Measurements from ENCODE around the gene SLC25A4.
"Not testable (repeated sequence)": the region's sequence is repeated elsewhere in the genome, so short reads cannot be mapped to it uniquely, and the experiment has no call there.

SLC25A4 gene

GRCh38 chr4:185186769-185187168, 43.7 kb downstream of the SLC25A4 start:
- no peak for DNase-seq

GRCh38 chr4:185189606-185190305, 46.7 kb downstream of the SLC25A4 start:
- no peak for DNase-seq

GRCh38 chr4:185190306-185190856, 47.3 kb downstream of the SLC25A4 start:
- DNase-seq = no peak

- DNase-seq = no peak
Measured at GRCh38 chr4:185192059-185192458, 49.0 kb downstream of the SLC25A4 start.

GRCh38 chr4:185194924-185195888, 52.1 kb downstream of the SLC25A4 start:
- no peak for DNase-seq

GRCh38 chr4:185196437-185196836, 53.4 kb downstream of the SLC25A4 start:
- no peak for DNase-seq

GRCh38 chr4:185198189-185198588, 55.1 kb downstream of the SLC25A4 start:
- not testable (repeated sequence) for DNase-seq
